ENCODE results near the gene GNPNAT1.
"Not testable (repeated sequence)": the region's sequence is repeated elsewhere in the genome, so short reads cannot be mapped to it uniquely, and the experiment has no call there.

GNPNAT1 gene

GRCh38 chr14:52748647-52749292 is 42.6 kb downstream of the GNPNAT1 start:
- H3K36me3 ChIP-seq (ENCODE audit: insufficient read depth, low read length): peaks cover 36% of the 10 kb centered on the region

GRCh38 chr14:52741865-52742264 is 49.5 kb downstream of the GNPNAT1 start:
- Histone ChIP-seq H3K4me3 (ENCODE audit: low read length) (no peak overlapping the region), H3K9ac (ENCODE audit: low read depth, low read length) (no peak overlapping the region), H3K36me3 (ENCODE audit: insufficient read depth, low read length) (peaks cover 10% of the 10 kb centered on the region), H3K4me2 (ENCODE audit: low read length) (peak overlapping the region; percentile 5), H3K27me3 (ENCODE audit: control insufficient read depth, insufficient read depth, low read length) (no peaks in the 10 kb centered on the region), H3K9me3 (replicated peaks; ENCODE audit: low read length) (no peaks in the 10 kb centered on the region), H3K4me1 (ENCODE audit: control insufficient read depth, insufficient read depth, low read length) (peaks cover 10% of the 10 kb centered on the region)

More at GRCh38 chr14:52748647-52749292, 42.6 kb downstream of the GNPNAT1 start:
- Histone ChIP-seq H3K4me3 (ENCODE audit: low read length) (no peak overlapping the region), H3K4me1 (ENCODE audit: control insufficient read depth, insufficient read depth, low read length) (no peaks in the 10 kb centered on the region), H3K9ac (ENCODE audit: low read depth, low read length) (no peak overlapping the region), H3K9me3 (replicated peaks; ENCODE audit: low read length) (no peaks in the 10 kb centered on the region), H3K27me3 (ENCODE audit: control insufficient read depth, insufficient read depth, low read length) (no peaks in the 10 kb centered on the region), H3K4me2 (ENCODE audit: low read length) (no peak overlapping the region)

GRCh38 chr14:52740751-52741150 is 50.7 kb downstream of the GNPNAT1 start:
- H3K27me3 ChIP-seq (ENCODE audit: control insufficient read depth, insufficient read depth, low read length): no peaks in the 10 kb centered on the region
- H3K4me2 ChIP-seq (ENCODE audit: low read length): no peak overlapping the region
- H3K36me3 ChIP-seq (ENCODE audit: insufficient read depth, low read length): peaks cover 5% of the 10 kb centered on the region
- no peak overlapping the region for H3K4me3 ChIP-seq (ENCODE audit: low read length)
- H3K9me3 ChIP-seq (replicated peaks; ENCODE audit: low read length): no peaks in the 10 kb centered on the region
- no peak overlapping the region for H3K9ac ChIP-seq (ENCODE audit: low read depth, low read length)
- peaks cover 10% of the 10 kb centered on the region for H3K4me1 ChIP-seq (ENCODE audit: control insufficient read depth, insufficient read depth, low read length)

GRCh38 chr14:52738409-52738808 is 53.0 kb downstream of the GNPNAT1 start:
- Histone ChIP-seq H3K27me3 (ENCODE audit: control insufficient read depth, insufficient read depth, low read length) (no peaks in the 10 kb centered on the region), H3K36me3 (ENCODE audit: insufficient read depth, low read length) (peaks cover 6% of the 10 kb centered on the region), H3K4me1 (ENCODE audit: control insufficient read depth, insufficient read depth, low read length) (peaks cover 10% of the 10 kb centered on the region), H3K9ac (ENCODE audit: low read depth, low read length) (no peak overlapping the region), H3K4me2 (ENCODE audit: low read length) (no peak overlapping the region), H3K4me3 (ENCODE audit: low read length) (no peak overlapping the region), H3K9me3 (replicated peaks; ENCODE audit: low read length) (no peaks in the 10 kb centered on the region)

- Histone ChIP-seq H3K27me3 (ENCODE audit: control insufficient read depth, insufficient read depth, low read length) (no peaks in the 10 kb centered on the region), H3K4me3 (ENCODE audit: low read length) (no peak overlapping the region), H3K9ac (ENCODE audit: low read depth, low read length) (no peak overlapping the region), H3K9me3 (replicated peaks; ENCODE audit: low read length) (no peaks in the 10 kb centered on the region), H3K4me1 (ENCODE audit: control insufficient read depth, insufficient read depth, low read length) (no peaks in the 10 kb centered on the region), H3K4me2 (ENCODE audit: low read length) (no peak overlapping the region), H3K36me3 (ENCODE audit: insufficient read depth, low read length) (peaks cover 6% of the 10 kb centered on the region)
Measured at GRCh38 chr14:52735921-52736489, 55.4 kb downstream of the GNPNAT1 start.

- Histone ChIP-seq H3K9ac (ENCODE audit: low read depth, low read length) (no peak overlapping the region), H3K27me3 (ENCODE audit: control insufficient read depth, insufficient read depth, low read length) (no peaks in the 10 kb centered on the region), H3K4me1 (ENCODE audit: control insufficient read depth, insufficient read depth, low read length) (peaks cover 6% of the 10 kb centered on the region), H3K36me3 (ENCODE audit: insufficient read depth, low read length) (peaks cover 6% of the 10 kb centered on the region), H3K4me2 (ENCODE audit: low read length) (no peak overlapping the region), H3K9me3 (replicated peaks; ENCODE audit: low read length) (no peaks in the 10 kb centered on the region), H3K4me3 (ENCODE audit: low read length) (no peak overlapping the region)
Measured at GRCh38 chr14:52733824-52734223, 57.6 kb downstream of the GNPNAT1 start.

- Histone ChIP-seq H3K4me3 (ENCODE audit: low read length) (peak overlapping the region; percentile 95), H3K9ac (ENCODE audit: low read depth, low read length) (peak overlapping the region; percentile 92), H3K36me3 (ENCODE audit: insufficient read depth, low read length) (peaks cover 20% of the 10 kb centered on the region), H3K27me3 (ENCODE audit: control insufficient read depth, insufficient read depth, low read length) (no peaks in the 10 kb centered on the region), H3K4me1 (ENCODE audit: control insufficient read depth, insufficient read depth, low read length) (peaks cover 6% of the 10 kb centered on the region), H3K4me2 (ENCODE audit: low read length) (peak overlapping the region; percentile 89), H3K9me3 (replicated peaks; ENCODE audit: low read length) (no peaks in the 10 kb centered on the region)
Measured at GRCh38 chr14:52730709-52731111, 60.7 kb downstream of the GNPNAT1 start.

- Histone ChIP-seq H3K4me3 (ENCODE audit: low read length) (peak within 1 kb of the TSS; percentile 95), H3K4me2 (ENCODE audit: low read length) (peak within 1 kb of the TSS; percentile 89), H3K9ac (ENCODE audit: low read depth, low read length) (peak within 1 kb of the TSS; percentile 92), H3K9me3 (replicated peaks; ENCODE audit: low read length) (no peaks in the 10 kb centered on the region), H3K36me3 (ENCODE audit: insufficient read depth, low read length) (peaks cover 21% of the 10 kb centered on the region), H3K4me1 (ENCODE audit: control insufficient read depth, insufficient read depth, low read length) (peaks cover 6% of the 10 kb centered on the region), H3K27me3 (ENCODE audit: control insufficient read depth, insufficient read depth, low read length) (no peaks in the 10 kb centered on the region)
Measured at GRCh38 chr14:52729925-52730708, 61.3 kb downstream of the GNPNAT1 start, which contains the start of gene STYX. STYX (plus strand) TSS chr14:52730166; CDS start chr14:52730475, 309 bp downstream.

GRCh38 chr14:52729585-52729924 is 61.9 kb downstream of the GNPNAT1 start:
- H3K9me3 ChIP-seq (replicated peaks; ENCODE audit: low read length): no peaks in the 10 kb centered on the region
- H3K4me3 ChIP-seq (ENCODE audit: low read length): peak overlapping the region; percentile 56
- peak overlapping the region; percentile 31 for H3K9ac ChIP-seq (ENCODE audit: low read depth, low read length)
- H3K4me2 ChIP-seq (ENCODE audit: low read length): peak overlapping the region; percentile 75
- H3K36me3 ChIP-seq (ENCODE audit: insufficient read depth, low read length): peaks cover 25% of the 10 kb centered on the region
- peaks cover 6% of the 10 kb centered on the region for H3K4me1 ChIP-seq (ENCODE audit: control insufficient read depth, insufficient read depth, low read length)
- H3K27me3 ChIP-seq (ENCODE audit: control insufficient read depth, insufficient read depth, low read length): no peaks in the 10 kb centered on the region

- H3K27me3 ChIP-seq (ENCODE audit: control insufficient read depth, insufficient read depth, low read length); H3K9ac ChIP-seq (ENCODE audit: low read depth, low read length); H3K4me1 ChIP-seq (ENCODE audit: control insufficient read depth, insufficient read depth, low read length); H3K9me3 ChIP-seq (replicated peaks; ENCODE audit: low read length); H3K4me3 ChIP-seq (ENCODE audit: low read length): not testable (repeated sequence)
- peaks cover 30% of the 10 kb centered on the region for H3K36me3 ChIP-seq (ENCODE audit: insufficient read depth, low read length)
- peak overlapping the region; percentile 75 for H3K4me2 ChIP-seq (ENCODE audit: low read length)
Measured at GRCh38 chr14:52729035-52729434, 62.4 kb downstream of the GNPNAT1 start.

- not testable (repeated sequence) for H3K27me3 ChIP-seq (ENCODE audit: control insufficient read depth, insufficient read depth, low read length); H3K4me1 ChIP-seq (ENCODE audit: control insufficient read depth, insufficient read depth, low read length); H3K4me2 ChIP-seq (ENCODE audit: low read length); H3K9ac ChIP-seq (ENCODE audit: low read depth, low read length); H3K4me3 ChIP-seq (ENCODE audit: low read length); H3K9me3 ChIP-seq (replicated peaks; ENCODE audit: low read length)
- peaks cover 45% of the 10 kb centered on the region for H3K36me3 ChIP-seq (ENCODE audit: insufficient read depth, low read length)
Measured at GRCh38 chr14:52727509-52727908, 63.9 kb downstream of the GNPNAT1 start.

All from skeletal muscle satellite cell (primary cell).